GM12864 (cell line): Measurements from ENCODE around the gene BAIAP2.
"Not testable (repeated sequence)": the region's sequence is repeated elsewhere in the genome, so short reads cannot be mapped to it uniquely, and the experiment has no call there.

Experiments
- DNase-seq: peaks from one replicate; pipeline ENCODE4 v3.0.0-alpha.2; 2011; ENCODE audit warnings: low read depth
- H3K4me3 ChIP-seq: 2 replicates; pipeline ENCODE4 v1.5.1; 2011; ENCODE audit warnings: mild to moderate bottlenecking, low read depth, low read length, control low read depth
- CTCF ChIP-seq: IDR thresholded peaks from 2 replicates; pipeline ENCODE4 v1.5.1; 2011; ENCODE audit warnings: low read depth, mild to moderate bottlenecking, moderate library complexity, low read length, control low read depth, inconsistent platforms; ENCODE audit errors: missing control alignments

BAIAP2 gene

DNA sequence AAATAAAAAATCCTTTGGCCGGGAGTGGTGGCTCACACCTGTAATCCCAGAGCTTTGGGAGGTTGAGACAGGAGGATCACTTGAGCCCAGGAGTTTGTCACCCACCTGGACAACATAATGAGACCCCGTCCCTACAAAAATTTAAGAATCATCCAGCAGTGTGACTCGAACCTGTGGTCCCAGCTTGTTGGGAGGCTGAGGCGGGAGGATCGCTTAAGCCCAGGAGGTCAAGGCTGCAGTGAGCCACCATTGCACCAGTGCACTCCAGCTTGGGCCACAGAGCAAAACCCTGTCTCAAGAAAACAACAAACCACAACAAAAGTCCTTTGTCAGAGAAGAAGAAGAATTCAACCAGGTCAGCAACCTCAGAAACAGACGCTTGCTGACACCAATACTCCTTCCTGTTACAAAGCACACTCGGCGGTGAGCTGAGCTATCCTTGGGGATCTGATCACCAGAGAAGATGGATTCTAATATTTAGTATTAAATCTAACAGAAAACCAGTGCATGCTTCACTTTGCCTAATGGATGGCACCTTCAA, 117.4 kb downstream of the BAIAP2 start:
- H3K4me3 ChIP-seq, result no peak overlapping the region
- no peak for DNase-seq
- TF ChIP-seq CTCF, result no peak

DNA sequence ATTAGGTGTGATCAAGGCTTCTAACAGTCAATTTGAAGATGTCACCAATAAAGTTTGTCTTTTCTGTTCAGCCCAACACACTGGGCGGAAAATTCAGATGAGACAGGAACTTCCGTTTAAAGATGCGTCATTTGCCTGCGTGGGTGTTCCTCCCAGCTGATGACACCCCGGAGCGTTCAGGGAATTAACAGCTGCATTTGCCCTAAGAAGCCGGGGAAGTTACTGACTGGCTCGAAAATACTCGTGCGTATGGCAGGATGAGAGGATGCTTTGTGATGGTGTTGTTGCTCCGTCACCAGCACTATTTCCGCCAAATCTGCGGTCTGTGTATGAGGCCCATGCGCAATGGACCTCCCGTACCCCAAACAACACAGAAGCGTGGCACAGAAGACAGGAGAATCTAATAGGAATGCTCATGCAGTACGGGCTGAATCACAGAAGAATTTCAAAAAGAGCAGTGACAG, 118.4 kb downstream of the BAIAP2 start:
- TF ChIP-seq CTCF, result no peak
- no peak for DNase-seq
- no peak overlapping the region for H3K4me3 ChIP-seq

DNA sequence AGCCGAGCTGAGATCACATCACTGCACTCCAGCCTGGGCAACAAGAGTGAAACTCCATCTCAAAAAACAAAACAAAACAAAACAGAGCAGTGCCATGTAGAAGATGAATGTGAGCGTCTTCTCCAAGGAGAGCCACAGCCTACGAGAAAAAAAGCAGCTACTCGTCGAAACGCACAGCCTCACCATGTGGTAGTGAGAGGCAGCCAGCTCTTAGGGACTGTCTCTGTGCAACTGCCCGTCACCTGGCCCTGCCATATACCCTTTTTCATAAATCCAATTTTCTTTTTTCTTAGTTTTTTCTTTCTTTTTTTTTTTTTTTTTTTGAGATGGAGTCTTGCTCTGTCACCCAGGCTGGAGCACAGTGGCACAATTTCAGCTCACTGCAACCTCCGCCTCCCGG, 119.1 kb downstream of the BAIAP2 start:
- DNase-seq, H3K4me3 ChIP-seq: not testable (repeated sequence)

- DNase-seq, result no peak
- no peak for TF ChIP-seq CTCF
- no peak overlapping the region for H3K4me3 ChIP-seq
These were observed 120.0 kb downstream of the BAIAP2 start for GRCh38 chr17:81154961-81155360.

DNA sequence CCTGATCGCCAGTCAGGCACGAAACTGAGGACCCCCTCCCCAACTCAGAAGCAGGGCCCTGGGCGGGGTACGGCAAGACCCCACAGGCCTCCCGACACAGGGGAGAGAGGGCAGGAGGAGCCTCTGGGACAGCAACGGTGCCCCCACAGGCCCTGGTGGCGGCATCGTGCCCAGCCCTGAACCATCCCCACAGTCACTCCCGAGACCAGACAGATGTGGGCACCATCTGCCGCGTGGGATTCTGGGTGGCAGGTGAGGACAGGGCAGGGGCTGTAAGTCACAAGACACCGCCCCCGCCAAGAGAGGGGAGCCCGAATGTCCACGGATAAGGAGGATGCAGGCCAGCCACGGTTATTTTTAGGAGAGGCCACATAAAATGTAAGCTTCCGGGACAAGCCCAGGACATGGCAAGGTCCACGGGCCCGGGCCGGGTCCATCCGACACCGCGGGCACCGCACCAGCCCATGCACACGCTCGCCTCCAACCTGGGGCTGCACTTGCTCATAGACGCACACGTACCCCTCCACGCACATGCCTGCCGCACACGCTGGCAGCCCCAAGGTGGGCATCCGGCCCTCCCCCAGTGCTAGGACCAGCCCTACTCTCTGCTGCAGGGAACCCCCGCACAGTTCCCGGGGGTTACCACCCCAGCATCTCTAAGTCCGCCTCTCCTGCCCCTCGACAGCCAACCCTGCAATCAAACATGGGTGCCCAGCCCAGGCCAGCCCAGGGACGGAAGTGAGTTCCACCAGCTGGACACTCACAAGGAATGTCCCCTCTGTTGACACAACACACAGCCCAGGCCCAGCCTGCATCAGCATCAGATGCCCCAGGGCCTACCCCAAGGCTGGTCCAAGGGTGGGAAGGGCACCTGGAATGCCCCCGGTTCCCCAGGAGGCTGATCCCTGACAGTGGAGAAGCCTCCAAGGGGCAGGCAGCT, 122.2 kb downstream of the BAIAP2 start:
- TF ChIP-seq CTCF, result no peak

GRCh38 chr17:81157848-81158687, 123.1 kb downstream of the BAIAP2 start:
- H3K4me3 ChIP-seq, result no peak overlapping the region
- no peak for TF ChIP-seq CTCF
- DNase-seq, result no peak

More for the DNA sequence above, 122.2 kb downstream of the BAIAP2 start:
- DNase-seq, result no peak
- no peak overlapping the region for H3K4me3 ChIP-seq
